GM19240 (cell line): Measurements from ENCODE around the gene OR52E6.

Experiments
- DNase-seq: peaks from one replicate; pipeline ENCODE4 v3.0.0; 2011; ENCODE audit warnings: low spot score; ENCODE audit not compliant: insufficient read length

Gene OR52E6

DNA sequence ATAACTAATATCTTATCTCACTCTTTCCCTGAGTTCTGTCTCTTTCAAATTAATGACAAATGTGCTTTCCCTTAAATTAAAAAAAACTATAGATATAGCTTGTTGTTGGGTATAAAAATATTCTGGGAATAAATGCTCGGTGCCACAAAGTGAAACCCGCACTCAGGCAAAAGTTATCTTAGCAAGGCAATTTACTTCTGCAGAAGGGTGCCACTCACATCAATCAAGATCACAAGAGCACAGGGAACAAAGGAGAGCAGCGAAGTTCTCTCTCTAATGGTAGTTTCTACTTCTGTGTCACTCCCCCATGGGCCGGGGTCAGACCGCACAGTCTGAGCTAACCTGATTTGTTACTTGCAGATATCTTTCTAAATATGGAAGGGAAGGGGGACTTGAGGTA is 37.7 kb downstream of the OR52E6 start:
- no peak for DNase-seq

DNA sequence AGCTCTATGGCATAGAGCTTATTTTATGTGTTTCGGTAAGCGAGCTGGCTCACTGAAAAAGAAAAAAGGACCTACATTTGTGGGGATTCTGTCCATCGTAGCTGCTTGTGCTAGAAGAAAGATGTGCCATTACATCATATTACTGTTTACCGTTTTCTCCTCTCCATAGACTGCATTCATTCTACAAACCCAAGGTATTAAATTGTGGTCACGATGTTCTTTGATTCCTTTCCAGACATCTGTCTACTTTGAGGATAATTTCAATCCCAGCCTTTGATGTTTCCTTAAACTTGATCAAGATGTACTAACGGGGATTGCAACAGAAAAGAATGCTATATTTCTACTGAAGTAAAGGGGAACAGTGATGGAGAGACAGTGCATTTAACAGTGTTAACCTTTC is 45.2 kb downstream of the OR52E6 start:
- no peak for DNase-seq

DNA sequence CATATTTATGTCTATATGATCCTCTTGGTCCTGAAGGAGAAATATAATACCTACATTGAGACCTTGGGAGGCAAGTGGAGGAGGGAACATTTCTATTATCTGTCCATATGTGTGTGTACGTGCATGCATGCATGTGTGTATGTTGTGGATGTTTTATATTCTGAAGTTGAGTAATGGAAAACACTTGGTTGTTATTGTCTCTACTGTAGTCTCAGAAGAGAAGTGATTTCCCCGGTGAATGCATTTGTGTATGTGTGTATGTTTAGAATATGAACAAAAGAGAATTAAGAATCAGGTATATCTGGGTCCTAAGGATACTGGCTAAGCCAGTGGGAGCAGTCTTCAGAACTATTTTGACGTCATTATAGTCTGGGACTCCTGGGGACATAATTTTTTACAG is 50.5 kb downstream of the OR52E6 start, which contains the start of gene OR52N1:
Gene OR52N1, minus strand, starts transcription at position 101 of the 400 bp plus-strand sequence. CDS start 2,449 bp downstream, outside the sequence.
- DNase-seq: no peak
